GM21723 (cell line): ENCODE data around the gene ZNF22.
A peak's percentile ranks its signal among the peaks of the same experiment; 100 is the strongest.
"Not testable (repeated sequence)": the region's sequence is repeated elsewhere in the genome, so short reads cannot be mapped to it uniquely, and the experiment has no call there.

Source experiments
- ATAC-seq: cut with Tn5 transposase; IDR thresholded peaks from one replicate; pipeline ENCODE4 v1.9.1; 2021; ENCODE audit warnings: mild to moderate bottlenecking, moderate library complexity; ENCODE audit not compliant: unreplicated experiment

ZNF22 gene

DNA sequence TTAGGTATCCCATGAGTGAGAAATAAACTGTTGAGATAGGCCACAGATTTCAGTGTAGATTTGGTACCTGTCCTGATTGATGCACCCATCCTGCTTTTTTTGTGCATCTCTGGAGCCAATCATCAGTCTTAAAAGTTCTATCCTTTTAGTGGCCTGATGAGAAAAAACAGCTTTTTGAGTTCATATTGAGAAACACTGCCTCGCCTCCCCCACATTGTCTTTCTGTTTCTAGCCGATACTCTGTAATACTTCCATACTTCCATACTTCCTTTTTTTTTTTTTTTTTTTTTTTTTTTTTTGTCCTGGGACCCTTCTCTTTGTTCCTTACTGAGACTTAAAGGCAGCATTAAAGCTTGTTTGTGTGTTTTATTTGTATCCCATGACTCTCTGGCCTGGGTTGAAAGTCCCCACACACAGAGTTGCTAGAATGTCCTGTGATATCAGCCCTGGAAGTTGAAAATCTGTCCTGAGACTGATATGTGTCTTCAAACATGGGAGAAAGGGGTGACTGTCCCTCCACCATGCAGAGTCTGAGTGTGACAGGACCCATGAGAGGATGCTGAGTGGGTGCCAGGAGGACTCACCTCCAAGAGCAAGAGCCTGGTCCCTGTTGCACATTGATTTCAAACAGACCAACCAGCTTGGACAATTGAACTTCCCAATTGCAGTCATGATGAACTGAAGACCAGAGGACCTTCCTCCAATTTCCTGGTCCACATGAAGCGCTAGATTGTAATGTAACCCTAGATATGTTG lies 5.7 kb downstream of the ZNF22 start:
- ATAC-seq: no peak

DNA sequence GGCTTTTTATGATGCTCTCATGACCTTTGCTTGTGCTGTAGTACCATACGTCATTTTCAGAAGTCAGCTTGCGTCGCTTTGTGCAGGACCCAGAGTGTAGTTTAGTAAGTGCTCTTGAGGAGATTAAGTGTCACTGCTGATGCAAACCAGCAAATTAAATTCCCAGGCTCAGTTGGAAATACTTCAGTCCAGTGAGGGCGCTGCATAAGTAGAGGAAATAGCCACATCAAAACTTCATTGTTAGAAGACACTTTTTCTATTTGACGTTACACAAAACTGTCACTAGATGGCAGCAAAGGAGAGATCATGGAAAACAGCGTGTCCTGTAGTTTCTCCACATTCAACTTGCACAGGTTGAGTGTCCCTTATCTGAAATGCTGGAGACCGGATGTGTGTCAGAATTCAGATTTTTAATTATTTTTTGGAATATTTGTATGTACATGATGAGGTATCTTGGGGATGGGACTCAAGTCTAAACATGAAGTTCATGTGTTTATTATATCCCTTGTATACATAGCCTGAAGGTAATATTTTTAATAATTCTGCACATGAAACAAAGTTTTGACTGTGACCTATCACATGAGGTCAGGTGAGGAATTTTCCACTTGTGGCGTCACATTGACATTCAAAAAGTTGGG lies 7.9 kb downstream of the ZNF22 start:
- ATAC-seq: peak; percentile 92

DNA sequence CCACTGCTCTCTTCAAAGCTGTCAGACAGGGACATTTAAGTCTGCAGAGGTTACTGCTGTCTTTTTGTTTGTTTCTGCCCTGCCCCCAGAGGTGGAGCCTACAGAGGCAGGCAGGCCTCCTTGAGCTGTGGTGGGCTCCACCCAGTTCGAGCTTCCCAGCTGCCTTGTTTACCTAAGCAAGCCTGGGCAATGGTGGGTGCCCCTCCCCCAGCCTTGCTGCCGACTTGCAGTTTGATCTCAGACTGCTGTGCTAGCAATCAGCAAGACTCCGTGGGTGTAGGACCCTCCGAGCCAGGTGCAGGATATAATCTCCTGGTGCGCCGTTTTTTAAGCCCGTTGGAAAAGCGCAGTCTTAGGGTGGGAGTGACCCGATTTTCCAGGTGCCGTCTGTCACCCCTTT lies 13.8 kb downstream of the ZNF22 start:
- not testable (repeated sequence) for ATAC-seq

DNA sequence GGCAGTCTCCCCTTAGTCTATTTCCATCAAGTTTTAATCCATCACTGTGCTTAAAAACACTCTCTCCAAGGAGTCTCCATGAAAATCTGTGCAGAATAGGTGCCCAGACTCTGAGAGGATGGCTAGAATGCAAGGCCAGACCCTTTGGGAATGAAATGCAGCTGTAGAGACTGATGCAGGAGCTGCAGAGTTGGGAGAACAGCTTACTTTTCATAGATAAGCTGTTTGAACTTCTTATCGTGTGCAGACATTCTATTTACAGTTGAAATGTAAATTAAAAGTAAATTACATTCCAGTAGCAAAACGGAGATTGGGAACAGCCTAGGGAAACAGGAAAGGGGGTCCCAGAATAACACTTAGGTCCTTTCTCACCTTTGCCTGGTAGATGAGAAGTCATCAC lies 14.9 kb downstream of the ZNF22 start:
- ATAC-seq: no peak

DNA sequence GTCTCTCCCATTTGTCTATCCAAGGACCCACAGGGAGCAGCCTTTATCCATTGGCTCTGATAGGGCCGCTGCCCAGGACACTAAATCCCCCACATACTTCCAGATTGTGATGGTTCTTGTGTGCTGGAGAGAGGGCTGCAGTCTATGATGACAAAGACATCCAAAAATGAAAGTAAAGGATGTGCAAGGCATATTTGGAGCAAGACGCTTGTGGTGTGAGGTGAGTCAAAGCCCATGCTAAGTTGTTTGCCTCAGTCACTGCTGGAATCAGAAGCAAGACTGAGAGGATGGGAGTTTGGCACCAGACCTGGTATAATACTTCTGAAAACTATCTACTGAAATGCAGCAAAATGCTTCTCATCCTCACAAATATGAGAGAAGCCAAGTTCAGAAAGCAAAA lies 22.7 kb downstream of the ZNF22 start:
- ATAC-seq: no peak

DNA sequence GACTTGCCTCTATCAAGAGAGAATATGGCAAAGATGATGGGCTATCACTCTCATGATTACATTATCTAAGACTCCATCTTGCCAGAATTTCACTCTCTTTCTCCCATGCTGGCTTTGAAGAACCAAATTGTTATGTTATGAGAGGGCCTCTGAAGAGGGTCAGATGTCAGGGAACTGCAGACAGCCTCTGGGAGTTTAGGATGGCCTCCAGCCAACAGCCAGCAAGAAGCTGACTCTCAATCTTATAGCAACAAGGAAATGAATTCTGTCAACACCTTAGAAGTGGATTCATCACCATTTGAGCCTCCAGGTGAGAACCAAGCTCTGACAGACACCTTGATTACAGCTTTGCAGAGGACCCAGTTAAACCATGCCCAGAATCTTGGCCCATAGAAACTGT lies 33.6 kb downstream of the ZNF22 start:
- ATAC-seq: no peak

DNA sequence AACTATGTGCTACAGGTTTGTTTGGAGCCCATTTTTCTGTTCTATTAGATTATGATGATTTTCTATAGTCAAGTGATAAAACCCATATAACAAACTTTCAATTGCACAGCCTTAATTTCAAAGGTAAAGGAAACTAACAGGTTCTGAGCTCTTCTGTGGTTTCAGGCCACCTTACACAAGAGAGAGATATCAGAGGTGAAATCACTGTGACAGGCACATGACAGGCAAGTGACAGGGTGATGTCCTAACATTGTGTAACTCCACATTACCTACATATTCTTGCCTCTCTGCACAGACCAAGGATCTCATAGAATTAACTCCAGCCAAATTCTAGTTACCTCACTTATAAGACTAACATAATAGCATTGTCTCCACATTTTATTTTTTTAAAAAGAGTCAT lies 35.0 kb downstream of the ZNF22 start:
- ATAC-seq: no peak

DNA sequence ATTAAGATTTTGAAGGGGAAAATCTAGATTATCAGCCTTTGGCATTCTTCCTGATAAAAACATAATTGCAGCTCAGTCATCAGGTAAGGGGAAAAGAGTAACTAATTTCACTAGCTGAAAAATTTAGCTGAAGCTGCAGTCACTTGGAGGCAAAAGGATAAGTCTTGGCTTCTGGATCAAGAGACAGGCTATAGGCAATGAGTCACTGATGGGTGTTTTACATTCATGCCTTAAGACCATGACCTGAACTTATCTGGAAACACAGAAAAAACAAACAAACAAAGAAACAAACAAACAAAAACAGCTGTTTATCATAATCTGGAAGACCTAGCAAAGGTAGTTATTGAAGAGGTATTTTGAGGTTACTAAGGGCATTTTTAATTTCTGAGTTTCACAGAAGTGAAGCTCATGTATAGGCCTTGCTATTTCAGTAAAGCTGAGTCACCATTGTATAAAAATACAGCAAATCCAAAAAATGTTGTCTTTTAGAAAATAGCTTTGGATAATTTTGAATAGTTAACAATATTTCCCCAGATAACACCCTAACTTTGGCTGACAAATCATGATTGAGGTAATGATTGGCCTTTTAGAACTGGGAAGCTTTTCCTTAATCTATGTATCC lies 40.3 kb downstream of the ZNF22 start:
- ATAC-seq: no peak

DNA sequence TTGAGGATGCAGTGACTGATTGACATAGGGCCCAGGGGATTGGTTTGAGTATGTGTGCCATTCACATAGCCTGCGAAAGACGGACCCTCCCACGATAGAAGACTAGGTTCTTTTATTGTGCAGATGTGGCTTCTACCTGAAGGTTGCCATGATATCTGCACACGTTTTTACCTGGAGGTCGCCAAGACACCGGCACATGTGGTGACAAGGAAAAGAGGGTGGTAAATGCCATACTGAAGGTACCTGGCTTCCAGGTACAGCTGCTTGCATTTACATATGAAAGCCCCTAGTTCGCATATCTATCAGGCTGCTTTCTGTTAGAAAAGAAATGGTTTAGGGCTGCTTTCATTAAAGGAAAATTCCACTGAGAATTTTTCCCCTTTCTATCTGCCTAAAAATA lies 43.6 kb downstream of the ZNF22 start:
- no peak for ATAC-seq

DNA sequence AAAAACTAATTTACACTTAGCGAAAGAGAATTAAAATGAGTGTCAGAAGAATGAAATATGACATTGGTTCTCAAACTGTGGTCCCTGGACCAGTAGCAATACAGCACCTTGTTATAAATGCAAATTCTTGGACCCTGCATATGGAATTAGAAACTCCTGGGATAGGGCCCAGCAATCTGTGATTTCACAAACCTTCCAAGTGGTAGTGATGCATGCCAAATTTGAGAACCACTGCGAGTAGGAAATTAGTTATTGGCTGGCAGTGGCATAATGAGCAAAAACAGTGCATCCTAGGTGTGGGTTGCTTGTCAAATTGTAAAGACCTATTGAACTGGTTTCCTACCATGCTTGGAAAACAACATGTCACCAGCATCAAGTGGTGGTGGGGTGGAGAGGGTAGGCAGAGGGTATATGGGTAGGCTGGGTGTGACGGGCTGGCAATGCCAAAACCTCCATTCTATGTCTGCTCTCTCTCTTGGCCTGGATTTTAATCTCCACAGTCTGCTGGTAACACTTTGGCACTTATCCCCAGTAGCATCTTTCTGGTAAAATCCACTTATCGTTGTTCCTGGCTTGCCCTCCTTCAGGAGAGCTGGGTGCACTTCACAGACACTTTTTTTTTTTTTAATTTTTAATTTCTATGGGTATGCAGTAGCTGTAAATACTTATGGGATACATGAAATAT lies 50.0 kb downstream of the ZNF22 start:
- no peak for ATAC-seq

DNA sequence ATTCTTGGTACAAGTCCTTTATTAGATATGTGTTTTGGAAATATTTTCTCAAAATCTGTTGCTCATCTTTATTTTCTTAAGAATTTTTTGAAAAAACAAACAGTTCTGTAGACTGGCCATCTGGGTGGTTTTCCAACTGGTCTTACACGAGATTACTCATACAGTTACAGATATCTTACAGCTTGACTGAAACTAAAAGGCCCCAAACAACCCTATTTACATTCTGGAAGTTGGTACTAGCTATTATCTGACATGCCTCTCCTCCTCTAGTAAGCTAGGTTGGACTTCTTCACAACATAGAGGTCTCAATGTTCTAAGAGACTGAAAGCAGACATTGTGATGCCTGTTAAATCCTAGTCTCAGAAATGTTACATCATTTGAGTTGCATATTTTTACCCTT lies 52.0 kb downstream of the ZNF22 start:
- ATAC-seq: no peak

DNA sequence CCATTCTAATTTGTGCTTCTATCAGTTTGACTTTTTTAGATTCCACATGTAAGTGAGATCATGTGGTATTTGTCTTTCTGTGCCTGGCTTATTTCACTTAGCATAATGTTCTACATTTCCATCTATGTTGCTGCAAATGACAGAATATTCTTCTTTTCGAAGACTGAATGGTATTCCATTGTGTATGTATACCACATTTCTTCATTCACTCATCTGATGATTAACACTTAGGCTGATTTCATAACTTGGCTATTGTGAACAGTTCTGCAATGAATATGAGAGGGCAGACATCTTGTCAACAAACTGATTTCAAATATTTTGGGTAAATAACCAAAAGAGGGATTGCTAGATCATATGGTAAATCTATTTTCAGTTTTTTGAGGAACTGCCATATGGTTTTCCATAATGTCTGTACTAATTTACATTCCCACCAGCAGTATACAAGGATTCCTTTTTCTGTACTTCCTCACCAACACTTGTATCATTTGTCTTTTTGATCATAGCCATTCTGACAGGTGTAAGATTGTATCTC lies 52.9 kb downstream of the ZNF22 start:
- ATAC-seq: no peak
